ENCODE results near the gene TGFA.
A peak's percentile ranks its signal among the peaks of the same experiment; 100 is the strongest.

TGFA gene
- 0.13 to 13.1 (median 2.0) reads per million in 9 experiments for total RNA-seq

DNA sequence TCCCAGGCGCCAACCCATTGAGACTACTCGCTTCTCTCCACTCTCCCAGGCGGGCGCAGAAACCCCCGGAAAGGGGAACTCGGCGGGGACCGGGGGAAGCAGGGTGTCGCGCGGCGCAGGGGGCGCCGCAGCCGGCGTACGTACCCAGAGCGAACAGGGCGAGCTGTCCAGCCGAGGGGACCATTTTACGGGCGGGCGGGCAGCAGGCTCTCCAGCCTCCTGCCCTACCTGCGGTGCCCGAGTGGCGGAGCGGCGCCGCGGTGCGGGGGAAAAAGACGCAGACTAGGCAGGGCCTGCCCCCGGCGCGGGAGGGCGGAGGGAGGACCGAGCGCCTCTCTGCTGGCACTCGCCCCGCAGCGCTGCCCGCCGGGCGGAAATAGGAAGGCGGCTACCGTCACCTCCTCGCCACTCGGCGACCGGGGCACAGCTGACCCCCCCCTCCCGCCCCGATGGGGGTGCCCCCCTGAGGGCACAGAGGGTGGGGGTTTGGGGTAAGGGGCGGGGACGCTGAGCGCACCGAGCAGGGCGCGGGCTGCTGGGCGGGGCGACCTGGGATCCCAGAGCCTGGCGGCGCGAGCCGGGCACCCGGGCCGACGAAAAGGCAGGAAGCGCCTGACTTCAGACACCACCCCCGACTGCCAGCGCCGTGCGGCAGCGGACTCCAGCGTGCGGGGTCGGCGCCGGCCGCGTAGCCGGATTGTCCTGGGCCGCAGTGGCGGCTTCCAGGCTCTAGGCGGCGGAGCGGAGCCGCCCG is at the start of gene TGFA:
Gene TGFA, minus strand, starts transcription at position 243 of the 754 bp plus-strand sequence. Its CDS starts 59 bp downstream, at position 184.
- Mint-ChIP-seq H3K27ac (peak within 1 kb of the TSS; percentile 88 to 91), H3K27me3 (peaks cover 6 to 16% of the 10 kb centered on the region in 2 donors), H3K9me3 (no peaks in the 10 kb centered on the region), H3K36me3 (ENCODE audit: insufficient read depth) (peaks cover 10% of the 10 kb centered on the region), H3K4me3 (peak within 1 kb of the TSS; percentile 94 to 96), H3K4me1 (ENCODE audit: low read depth in 2 of 2) (peaks cover 18 to 23% of the 10 kb centered on the region in 2 donors)
- DNase-seq: peak; percentile 63 to 65 (median 64)
- ATAC-seq (replicated peaks): peak; percentile 77

DNA sequence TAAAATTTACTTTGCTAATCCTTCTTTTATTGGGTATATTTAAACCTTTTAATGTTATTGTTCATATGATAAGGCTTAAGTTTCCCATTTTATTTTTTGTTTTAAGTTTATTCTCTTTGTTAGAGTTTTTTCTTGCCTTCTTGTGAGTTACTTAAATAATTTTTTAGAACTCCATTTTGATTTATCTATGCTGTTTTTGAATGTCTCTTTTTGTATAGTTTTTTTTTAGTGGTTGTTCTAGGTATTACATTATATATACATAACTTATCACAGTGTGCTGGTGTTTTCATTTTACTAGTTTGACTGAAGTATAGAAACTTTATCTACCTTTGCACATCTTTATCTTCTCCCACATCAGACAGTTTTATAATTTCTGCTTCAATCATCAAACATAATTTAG is 49.4 kb upstream of the TGFA start:
- no peak for ATAC-seq (replicated peaks)
- Mint-ChIP-seq H3K36me3 (ENCODE audit: insufficient read depth) (peaks cover 2% of the 10 kb centered on the region), H3K27me3 (peaks cover 30 to 45% of the 10 kb centered on the region in 2 donors), H3K4me1 (ENCODE audit: low read depth in 2 of 2) (no peaks in the 10 kb centered on the region), H3K9me3 (no peaks in the 10 kb centered on the region), H3K4me3 (no peak overlapping the region), H3K27ac (no peak overlapping the region)
- DNase-seq: no peak

DNA sequence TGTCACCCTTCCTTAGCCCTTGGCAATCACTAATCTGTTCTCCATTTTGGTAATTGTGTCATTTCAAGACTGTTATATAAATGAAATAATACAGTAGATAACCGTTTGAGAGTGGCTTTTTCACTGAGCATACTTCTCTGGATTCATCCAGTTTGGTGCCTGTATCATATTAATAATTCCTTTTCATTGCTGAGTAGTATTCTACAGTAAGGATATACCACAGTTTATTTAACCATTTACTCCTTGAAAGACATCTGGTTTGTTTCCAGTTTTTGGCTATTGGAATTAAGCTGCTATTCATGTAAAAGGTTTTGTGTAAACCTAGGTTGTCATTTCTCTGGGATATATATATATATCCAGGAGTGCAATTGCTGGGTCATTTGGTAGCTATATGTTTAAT is 44.6 kb upstream of the TGFA start:
- ATAC-seq (replicated peaks) (no peak), DNase-seq (no peak)
- H3K36me3 Mint-ChIP-seq (ENCODE audit: insufficient read depth): no peaks in the 10 kb centered on the region
- no peaks in the 10 kb centered on the region for H3K9me3 Mint-ChIP-seq
- H3K4me1 Mint-ChIP-seq (ENCODE audit: low read depth in 2 of 2): peaks cover 0 to 6% of the 10 kb centered on the region in 2 donors
- H3K4me3 Mint-ChIP-seq: no peak overlapping the region
- H3K27ac Mint-ChIP-seq: no peak overlapping the region
- peaks cover 25 to 26% of the 10 kb centered on the region in 2 donors for H3K27me3 Mint-ChIP-seq

DNA sequence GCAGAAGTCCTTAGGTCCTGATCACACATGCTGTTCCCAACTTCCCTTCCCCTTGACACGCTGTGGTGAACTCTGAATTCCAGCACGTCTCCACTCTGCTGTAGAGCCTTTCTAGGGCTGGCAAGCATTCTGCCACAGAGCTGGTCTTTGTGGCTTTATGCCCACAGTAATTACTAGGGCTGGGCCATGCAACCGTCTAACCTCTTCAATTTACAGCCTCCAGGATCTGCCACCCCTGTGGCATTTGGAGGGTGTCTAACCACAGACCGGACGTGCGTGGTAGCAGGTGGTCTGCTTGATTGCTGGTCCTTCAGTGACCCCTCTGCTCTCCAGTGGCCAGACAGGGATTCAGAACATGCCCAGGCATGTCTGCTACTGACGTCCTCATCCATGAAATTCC is 43.1 kb upstream of the TGFA start:
- Mint-ChIP-seq H3K9me3 (no peaks in the 10 kb centered on the region), H3K27ac (no peak overlapping the region), H3K36me3 (ENCODE audit: insufficient read depth) (no peaks in the 10 kb centered on the region), H3K4me3 (no peak overlapping the region), H3K27me3 (peaks cover 11 to 26% of the 10 kb centered on the region in 2 donors), H3K4me1 (ENCODE audit: low read depth in 2 of 2) (peaks cover 0 to 6% of the 10 kb centered on the region in 2 donors)
- ATAC-seq (replicated peaks): no peak
- no peak for DNase-seq

DNA sequence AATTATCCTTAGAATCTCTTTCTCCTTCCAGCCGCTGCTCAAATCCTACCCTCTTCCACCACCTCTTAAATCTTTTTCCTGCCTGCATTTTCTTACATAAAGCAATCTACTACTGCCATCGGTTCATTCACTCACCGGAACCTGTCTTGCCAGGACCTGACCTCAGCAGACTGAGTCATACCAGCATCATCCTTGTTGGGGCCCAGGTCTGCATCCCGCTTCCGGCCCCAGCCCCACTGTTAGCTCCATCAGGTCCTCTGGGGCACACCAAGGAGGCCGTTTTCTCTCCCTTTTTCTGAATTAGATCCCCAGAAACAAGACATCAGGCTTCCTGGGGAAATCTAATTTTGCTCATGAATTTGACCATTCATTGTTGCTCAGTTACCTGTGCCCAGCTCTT is 42.7 kb upstream of the TGFA start:
- H3K27ac Mint-ChIP-seq: no peak overlapping the region
- no peak overlapping the region for H3K4me3 Mint-ChIP-seq
- no peaks in the 10 kb centered on the region for H3K9me3 Mint-ChIP-seq
- ATAC-seq (replicated peaks): no peak
- H3K27me3 Mint-ChIP-seq: peaks cover 8 to 26% of the 10 kb centered on the region in 2 donors
- no peaks in the 10 kb centered on the region for H3K36me3 Mint-ChIP-seq (ENCODE audit: insufficient read depth)
- no peak for DNase-seq
- peaks cover 0 to 6% of the 10 kb centered on the region in 2 donors for H3K4me1 Mint-ChIP-seq (ENCODE audit: low read depth in 2 of 2)

GRCh38 chr2:70583091-70583490 is 29.5 kb upstream of the TGFA start:
- Mint-ChIP-seq H3K36me3 (ENCODE audit: insufficient read depth) (no peaks in the 10 kb centered on the region), H3K27ac (no peak overlapping the region), H3K27me3 (peaks cover 12 to 32% of the 10 kb centered on the region in 2 donors), H3K9me3 (no peaks in the 10 kb centered on the region), H3K4me3 (no peak overlapping the region), H3K4me1 (ENCODE audit: low read depth in 2 of 2) (no peaks in the 10 kb centered on the region)
- DNase-seq: no peak
- no peak for ATAC-seq (replicated peaks)

DNA sequence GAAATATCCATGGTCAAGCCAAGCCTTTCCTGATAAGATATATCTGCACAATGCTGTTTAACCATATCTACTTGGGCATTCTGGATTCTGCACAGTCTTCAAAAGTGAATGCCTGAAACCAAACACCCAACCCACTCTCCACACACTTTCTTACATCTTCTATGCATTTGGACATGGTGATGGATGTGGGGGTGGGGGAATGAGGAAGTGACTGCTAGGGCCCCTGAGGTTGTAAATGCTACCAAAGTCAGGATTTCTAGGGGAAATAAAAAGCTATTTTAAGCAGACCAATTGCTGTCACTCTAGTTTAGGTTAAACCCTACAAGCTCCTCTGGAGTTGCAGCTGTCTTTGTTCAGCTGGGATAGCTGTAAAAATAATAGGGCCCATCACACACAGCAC is 26.7 kb upstream of the TGFA start:
- DNase-seq (no peak), ATAC-seq (replicated peaks) (no peak)
- H3K4me3 Mint-ChIP-seq: no peak overlapping the region
- H3K4me1 Mint-ChIP-seq (ENCODE audit: low read depth in 2 of 2): no peaks in the 10 kb centered on the region
- H3K36me3 Mint-ChIP-seq (ENCODE audit: insufficient read depth): no peaks in the 10 kb centered on the region
- H3K27me3 Mint-ChIP-seq: peaks cover 20 to 32% of the 10 kb centered on the region in 2 donors
- H3K9me3 Mint-ChIP-seq: no peaks in the 10 kb centered on the region
- no peak overlapping the region for H3K27ac Mint-ChIP-seq

DNA sequence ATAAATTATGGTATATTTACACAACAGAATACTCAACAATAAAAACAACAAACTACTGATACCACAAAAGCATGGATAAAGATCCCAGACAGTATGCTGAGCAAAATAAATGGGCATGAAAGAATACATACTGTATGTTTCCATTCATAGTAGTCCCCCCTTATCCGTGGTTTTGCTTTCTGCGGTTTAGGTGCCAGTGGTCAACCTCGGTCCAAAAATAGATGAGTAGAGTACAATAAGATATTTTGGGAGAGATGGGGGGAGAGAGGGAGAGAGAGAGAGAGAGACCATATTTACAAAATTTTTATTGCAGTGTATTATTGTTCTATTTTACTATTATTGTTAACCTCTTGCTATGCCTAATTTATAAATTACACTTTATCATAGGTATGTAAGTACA is 21.0 kb upstream of the TGFA start:
- no peak for DNase-seq
- Mint-ChIP-seq H3K9me3 (no peaks in the 10 kb centered on the region), H3K27ac (no peak overlapping the region)

DNA sequence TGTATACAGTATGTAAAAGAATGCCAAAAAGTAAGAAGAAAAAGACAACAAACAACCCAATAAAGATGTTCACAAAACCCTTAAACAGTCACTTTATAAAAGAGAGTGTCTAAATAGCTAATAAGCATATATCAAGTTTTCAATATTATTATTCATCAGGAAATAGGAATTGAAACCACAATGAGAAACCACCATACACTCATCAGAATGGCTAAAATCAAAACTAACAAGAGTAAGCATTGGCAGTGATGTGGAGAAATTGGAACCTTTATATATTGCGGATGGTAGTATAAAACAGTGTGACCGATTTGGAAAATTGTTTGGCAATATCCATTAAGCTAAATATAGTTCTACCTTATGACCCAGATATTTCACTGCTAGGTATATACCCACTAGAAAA is 20.5 kb upstream of the TGFA start:
- DNase-seq (no peak), ATAC-seq (replicated peaks) (no peak)
- Mint-ChIP-seq H3K36me3 (ENCODE audit: insufficient read depth) (no peaks in the 10 kb centered on the region), H3K4me1 (ENCODE audit: low read depth in 2 of 2) (no peaks in the 10 kb centered on the region), H3K27ac (no peak overlapping the region), H3K9me3 (no peaks in the 10 kb centered on the region), H3K27me3 (peaks cover 45 to 48% of the 10 kb centered on the region in 2 donors), H3K4me3 (no peak overlapping the region)

More for the DNA sequence above, 21.0 kb upstream of the TGFA start:
- peaks cover 45 to 48% of the 10 kb centered on the region in 2 donors for H3K27me3 Mint-ChIP-seq
- H3K4me1 Mint-ChIP-seq (ENCODE audit: low read depth in 2 of 2): no peaks in the 10 kb centered on the region
- ATAC-seq (replicated peaks): no peak
- no peaks in the 10 kb centered on the region for H3K36me3 Mint-ChIP-seq (ENCODE audit: insufficient read depth)
- H3K4me3 Mint-ChIP-seq: no peak overlapping the region

DNA sequence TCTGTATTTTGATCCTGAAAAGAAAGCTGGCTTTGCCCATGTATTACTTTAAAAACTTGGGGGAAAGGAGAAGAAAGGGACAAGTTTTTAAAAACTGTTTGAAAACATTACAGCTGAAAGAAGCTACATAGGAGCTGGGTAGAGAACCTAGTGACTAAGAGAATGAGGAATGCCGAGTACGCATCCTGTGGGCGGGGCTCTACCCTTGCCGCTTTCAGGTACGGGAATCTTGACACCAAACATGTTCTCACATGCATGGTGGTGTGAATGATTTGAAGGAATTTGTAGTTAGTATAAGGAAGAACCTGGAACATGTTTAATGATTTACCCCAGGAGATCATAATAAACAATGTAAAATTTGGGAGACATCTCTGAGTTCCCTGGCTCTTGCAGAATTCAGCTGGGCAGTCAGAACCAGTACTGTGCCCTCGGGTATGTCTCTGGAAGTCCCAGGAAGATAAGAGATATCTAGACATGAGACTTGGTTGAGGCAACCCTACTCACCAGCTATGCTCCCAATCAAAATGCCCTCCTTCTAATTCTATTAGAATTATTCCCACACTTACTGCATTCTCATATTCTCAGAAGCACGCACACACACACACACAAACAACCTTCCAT is 16.5 kb upstream of the TGFA start:
- H3K4me1 Mint-ChIP-seq (ENCODE audit: low read depth in 2 of 2): no peaks in the 10 kb centered on the region

GRCh38 chr2:70569559-70569958 is 15.9 kb upstream of the TGFA start:
- no peaks in the 10 kb centered on the region for H3K4me1 Mint-ChIP-seq (ENCODE audit: low read depth in 2 of 2)
- no peaks in the 10 kb centered on the region for H3K9me3 Mint-ChIP-seq
- no peak overlapping the region for H3K4me3 Mint-ChIP-seq
- ATAC-seq (replicated peaks): no peak
- no peaks in the 10 kb centered on the region for H3K36me3 Mint-ChIP-seq (ENCODE audit: insufficient read depth)
- peaks cover 30 to 34% of the 10 kb centered on the region in 2 donors for H3K27me3 Mint-ChIP-seq
- no peak for DNase-seq
- no peak overlapping the region for H3K27ac Mint-ChIP-seq

More for the DNA sequence above, 16.5 kb upstream of the TGFA start:
- peaks cover 36 to 39% of the 10 kb centered on the region in 2 donors for H3K27me3 Mint-ChIP-seq
- no peak for ATAC-seq (replicated peaks)
- no peaks in the 10 kb centered on the region for H3K36me3 Mint-ChIP-seq (ENCODE audit: insufficient read depth)
- no peak overlapping the region for H3K27ac Mint-ChIP-seq
- no peaks in the 10 kb centered on the region for H3K9me3 Mint-ChIP-seq
- H3K4me3 Mint-ChIP-seq: no peak overlapping the region
- no peak for DNase-seq

- Mint-ChIP-seq H3K27ac (no peak overlapping the region), H3K4me1 (ENCODE audit: low read depth in 2 of 2) (no peaks in the 10 kb centered on the region), H3K9me3 (no peaks in the 10 kb centered on the region), H3K4me3 (no peak overlapping the region), H3K36me3 (ENCODE audit: insufficient read depth) (no peaks in the 10 kb centered on the region), H3K27me3 (peaks cover 12 to 15% of the 10 kb centered on the region in 2 donors)
- ATAC-seq (replicated peaks) (no peak), DNase-seq (no peak)
Measured at GRCh38 chr2:70566906-70567305, 13.3 kb upstream of the TGFA start.

- no peak overlapping the region for H3K4me3 Mint-ChIP-seq
- H3K27ac Mint-ChIP-seq: no peak overlapping the region
- no peaks in the 10 kb centered on the region for H3K9me3 Mint-ChIP-seq
- no peaks in the 10 kb centered on the region for H3K4me1 Mint-ChIP-seq (ENCODE audit: low read depth in 2 of 2)
- no peaks in the 10 kb centered on the region for H3K36me3 Mint-ChIP-seq (ENCODE audit: insufficient read depth)
- DNase-seq (no peak), ATAC-seq (replicated peaks) (no peak)
- H3K27me3 Mint-ChIP-seq: peaks cover 16 to 19% of the 10 kb centered on the region in 2 donors
Measured at GRCh38 chr2:70566464-70566863, 12.8 kb upstream of the TGFA start.
